Body of pancreas (tissue), 4 donors: ENCODE data around the gene LPCAT3.

Experiments used
- POLR2A ChIP-seq, 3 donors: fragments of 450-650 bp; IDR thresholded peaks; one replicate each; pipeline ENCODE4 v1.6.1; 2016; ENCODE audit warnings: antibody characterized with exemption in 3 of 3, mild to moderate bottlenecking in 2 of 3
- TF ChIP-seq, protein P1 (sequence below), 7 experiments: fragments of 450-650 bp in 4 of 7; fragments of 200-600 bp in 3 of 7; sonication (generic) in 3 of 7; IDR thresholded peaks; one replicate each; pipeline ENCODE4 v1.5.1; 2016 to 2019; ENCODE audit warnings: antibody characterized with exemption in 7 of 7

DNA sequence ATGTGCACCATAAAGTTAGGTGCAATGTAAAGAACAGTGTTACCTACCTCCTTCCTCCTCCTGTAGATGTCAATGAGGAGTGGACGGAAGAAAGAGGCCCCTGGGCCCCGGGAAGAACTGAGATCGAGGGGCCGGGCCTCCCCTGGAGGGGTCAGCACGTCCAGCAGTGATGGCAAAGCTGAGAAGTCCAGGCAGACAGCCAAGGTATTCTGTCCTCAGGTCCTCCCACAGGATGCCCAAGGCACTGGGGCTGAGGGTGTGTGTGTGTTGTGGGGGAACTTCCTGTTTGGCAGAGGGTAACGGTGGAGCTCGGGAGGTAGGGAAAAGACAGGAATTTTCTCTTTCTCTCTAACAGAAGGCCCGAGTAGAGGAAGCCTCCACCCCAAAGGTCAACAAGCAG lies 84.2 kb downstream of the LPCAT3 start:
- no peak for TF ChIP-seq POLR2A (IDR thresholded peaks at IDR 0.05)
- TF ChIP-seq, protein P1, sequence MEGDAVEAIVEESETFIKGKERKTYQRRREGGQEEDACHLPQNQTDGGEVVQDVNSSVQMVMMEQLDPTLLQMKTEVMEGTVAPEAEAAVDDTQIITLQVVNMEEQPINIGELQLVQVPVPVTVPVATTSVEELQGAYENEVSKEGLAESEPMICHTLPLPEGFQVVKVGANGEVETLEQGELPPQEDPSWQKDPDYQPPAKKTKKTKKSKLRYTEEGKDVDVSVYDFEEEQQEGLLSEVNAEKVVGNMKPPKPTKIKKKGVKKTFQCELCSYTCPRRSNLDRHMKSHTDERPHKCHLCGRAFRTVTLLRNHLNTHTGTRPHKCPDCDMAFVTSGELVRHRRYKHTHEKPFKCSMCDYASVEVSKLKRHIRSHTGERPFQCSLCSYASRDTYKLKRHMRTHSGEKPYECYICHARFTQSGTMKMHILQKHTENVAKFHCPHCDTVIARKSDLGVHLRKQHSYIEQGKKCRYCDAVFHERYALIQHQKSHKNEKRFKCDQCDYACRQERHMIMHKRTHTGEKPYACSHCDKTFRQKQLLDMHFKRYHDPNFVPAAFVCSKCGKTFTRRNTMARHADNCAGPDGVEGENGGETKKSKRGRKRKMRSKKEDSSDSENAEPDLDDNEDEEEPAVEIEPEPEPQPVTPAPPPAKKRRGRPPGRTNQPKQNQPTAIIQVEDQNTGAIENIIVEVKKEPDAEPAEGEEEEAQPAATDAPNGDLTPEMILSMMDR (IDR thresholded peaks at IDR 0.05) = no peak
